Cardiac muscle cell (in vitro differentiated cells and primary cell): ENCODE data around the gene CALHM2. TPM values are rescaled to one million over a fixed set of nuclear protein-coding genes. Genes with fewer than 3 reads are reported as not detected.

ENCODE experiments used
- DNase-seq, 2 donors: peaks; one replicate each; pipeline versions ENCODE4 v3.0.0 to v3.0.0-alpha.2; 2010 to 2017; ENCODE audit warnings: low read depth in 1 of 2, low spot score in 1 of 2
- H3K27ac ChIP-seq: fragments of 200-600 bp; sonication (generic); 2 replicates; pipeline ENCODE4 v1.5.1; 2016
- H3K27me3 ChIP-seq: fragments of 200-600 bp; sonication (generic); 2 replicates; pipeline ENCODE4 v1.6.0; 2016; ENCODE audit warnings: control low read depth
- H3K36me3 ChIP-seq: fragments of 200-600 bp; sonication (generic); 2 replicates; pipeline ENCODE4 v1.5.1; 2016; ENCODE audit warnings: control low read depth
- H3K4me1 ChIP-seq: fragments of 200-600 bp; sonication (generic); 2 replicates; pipeline ENCODE4 v1.8.1; 2017; ENCODE audit warnings: low read depth, mild to moderate bottlenecking, mixed run types
- H3K4me3 ChIP-seq: fragments of 200-600 bp; sonication (generic); 2 replicates; pipeline ENCODE4 v1.5.1; 2016; ENCODE audit warnings: mild to moderate bottlenecking
- H3K9me3 ChIP-seq: fragments of 200-600 bp; sonication (generic); 2 replicates; pipeline ENCODE4 v1.5.1; 2017; ENCODE audit warnings: low read depth, mild to moderate bottlenecking, control low read depth
- polyA plus RNA-seq: library from polyadenylated mRNA; unstranded; fragments of >200 nt; fragmentation: Nextera tagmentation; extraction: Ambion mirVana; gene quantifications from 2 replicates; pipeline ENCODE4 v1.2.1, GENCODE V29; 2016
- total RNA-seq: library from RNA; depleted of rRNA; stranded (reverse); fragments of >200 nt; gene quantifications from 2 replicates; pipeline ENCODE4 v1.2.3, GENCODE V29; 2016
- TF ChIP-seq, protein P1 (sequence below): IDR thresholded peaks from 2 replicates; pipeline ENCODE4 v1.5.1; 2012; ENCODE audit warnings: low read depth, mild to moderate bottlenecking, low read length

The CALHM2 gene
- total and polyA plus RNA-seq, 2 experiments from 2014 or later: 1.1 to 3.7 TPM

DNA sequence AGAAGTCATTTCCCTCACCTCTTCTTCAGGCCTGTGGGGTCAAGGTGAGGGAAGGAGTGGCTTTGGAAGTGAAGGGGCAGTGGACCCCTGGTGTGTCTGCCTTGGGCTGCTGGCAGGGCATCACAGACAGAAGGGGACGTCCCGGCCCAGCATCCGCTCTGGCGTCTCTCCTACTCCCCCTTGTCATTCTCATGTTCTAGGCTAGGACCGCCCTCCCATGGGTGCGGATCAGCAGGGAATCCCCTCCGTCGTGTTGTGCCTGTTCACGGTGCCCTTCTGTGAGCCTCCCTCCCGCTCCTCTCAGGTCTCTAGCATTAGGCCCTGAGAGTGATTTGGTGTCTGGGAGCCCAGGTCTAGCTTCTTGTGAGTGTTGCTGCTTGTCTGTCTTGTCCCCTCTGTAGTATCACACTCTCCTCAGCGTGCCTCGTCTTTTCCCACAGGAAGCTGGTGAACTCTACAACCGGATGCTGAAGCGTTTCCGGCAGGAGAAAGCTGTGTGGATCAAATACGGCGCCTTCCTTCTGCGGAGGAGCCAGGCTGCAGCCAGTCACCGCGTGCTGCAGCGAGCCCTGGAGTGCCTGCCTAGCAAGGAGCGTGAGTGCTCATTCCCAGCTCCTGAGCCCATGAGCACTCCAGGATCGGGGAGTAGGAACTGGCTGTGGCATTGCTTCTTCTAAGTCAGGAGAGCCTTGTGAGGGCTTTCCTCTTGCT lies 8.5 kb downstream of the CALHM2 start:
- H3K9me3 ChIP-seq: no peaks in the 10 kb centered on the region
- no peak overlapping the region for H3K4me3 ChIP-seq
- H3K4me1 ChIP-seq: no peaks in the 10 kb centered on the region
- peaks cover 50% of the 10 kb centered on the region for H3K36me3 ChIP-seq
- no peak overlapping the region for H3K27ac ChIP-seq
- TF ChIP-seq, protein P1, sequence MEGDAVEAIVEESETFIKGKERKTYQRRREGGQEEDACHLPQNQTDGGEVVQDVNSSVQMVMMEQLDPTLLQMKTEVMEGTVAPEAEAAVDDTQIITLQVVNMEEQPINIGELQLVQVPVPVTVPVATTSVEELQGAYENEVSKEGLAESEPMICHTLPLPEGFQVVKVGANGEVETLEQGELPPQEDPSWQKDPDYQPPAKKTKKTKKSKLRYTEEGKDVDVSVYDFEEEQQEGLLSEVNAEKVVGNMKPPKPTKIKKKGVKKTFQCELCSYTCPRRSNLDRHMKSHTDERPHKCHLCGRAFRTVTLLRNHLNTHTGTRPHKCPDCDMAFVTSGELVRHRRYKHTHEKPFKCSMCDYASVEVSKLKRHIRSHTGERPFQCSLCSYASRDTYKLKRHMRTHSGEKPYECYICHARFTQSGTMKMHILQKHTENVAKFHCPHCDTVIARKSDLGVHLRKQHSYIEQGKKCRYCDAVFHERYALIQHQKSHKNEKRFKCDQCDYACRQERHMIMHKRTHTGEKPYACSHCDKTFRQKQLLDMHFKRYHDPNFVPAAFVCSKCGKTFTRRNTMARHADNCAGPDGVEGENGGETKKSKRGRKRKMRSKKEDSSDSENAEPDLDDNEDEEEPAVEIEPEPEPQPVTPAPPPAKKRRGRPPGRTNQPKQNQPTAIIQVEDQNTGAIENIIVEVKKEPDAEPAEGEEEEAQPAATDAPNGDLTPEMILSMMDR: no peak
- H3K27me3 ChIP-seq: no peaks in the 10 kb centered on the region
- no peak for DNase-seq

DNA sequence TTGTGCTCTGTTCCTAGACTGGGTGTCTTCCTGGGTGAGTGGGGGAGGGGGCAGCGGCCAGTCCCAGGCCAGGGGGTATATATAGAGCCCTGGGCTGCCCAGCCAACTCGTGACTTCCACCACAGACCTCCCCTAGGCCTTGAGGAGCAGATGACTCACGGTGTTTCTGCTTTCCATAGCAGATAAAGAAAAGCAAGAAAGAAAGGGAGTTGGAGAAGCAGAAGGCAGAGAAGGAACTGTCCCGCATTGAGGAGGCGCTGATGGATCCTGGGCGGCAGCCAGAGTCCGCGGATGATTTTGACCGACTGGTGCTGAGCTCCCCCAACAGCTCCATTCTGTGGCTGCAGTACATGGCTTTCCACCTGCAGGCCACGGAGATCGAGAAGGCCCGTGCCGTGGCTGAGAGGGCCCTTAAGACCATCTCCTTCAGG lies 10.1 kb downstream of the CALHM2 start:
- H3K4me3 ChIP-seq: no peak overlapping the region
- H3K27ac ChIP-seq: no peak overlapping the region
- H3K36me3 ChIP-seq: peaks cover 57% of the 10 kb centered on the region
- no peaks in the 10 kb centered on the region for H3K9me3 ChIP-seq
- peak in 1 of 2 donors; percentile 94 for DNase-seq
- no peaks in the 10 kb centered on the region for H3K27me3 ChIP-seq
- no peaks in the 10 kb centered on the region for H3K4me1 ChIP-seq
- TF ChIP-seq, protein P1: no peak

DNA sequence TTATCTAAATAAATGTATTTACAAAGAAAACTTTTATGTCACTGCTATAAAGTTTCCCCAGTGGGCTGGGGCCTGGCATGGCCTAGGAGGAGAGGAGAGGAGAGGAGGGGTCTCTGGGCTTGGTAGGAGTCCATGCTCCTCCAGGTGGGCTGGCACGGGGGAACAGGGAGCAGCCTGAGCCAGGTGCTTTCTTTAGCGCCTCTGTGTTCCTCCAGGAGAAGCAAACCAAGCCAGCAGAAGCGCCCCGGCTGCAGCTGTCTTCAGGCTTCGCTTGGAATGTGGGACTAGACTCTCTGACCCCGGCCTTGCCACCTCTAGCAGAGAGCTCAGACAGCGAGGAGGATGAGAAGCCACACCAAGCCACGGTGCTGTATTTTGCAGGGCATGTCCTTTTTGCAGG lies 10.6 kb downstream of the CALHM2 start:
- no peaks in the 10 kb centered on the region for H3K4me1 ChIP-seq
- TF ChIP-seq, protein P1: no peak
- H3K4me3 ChIP-seq: no peak overlapping the region
- no peaks in the 10 kb centered on the region for H3K9me3 ChIP-seq
- no peaks in the 10 kb centered on the region for H3K27me3 ChIP-seq
- no peak overlapping the region for H3K27ac ChIP-seq
- H3K36me3 ChIP-seq: peaks cover 60% of the 10 kb centered on the region
- DNase-seq: no peak

DNA sequence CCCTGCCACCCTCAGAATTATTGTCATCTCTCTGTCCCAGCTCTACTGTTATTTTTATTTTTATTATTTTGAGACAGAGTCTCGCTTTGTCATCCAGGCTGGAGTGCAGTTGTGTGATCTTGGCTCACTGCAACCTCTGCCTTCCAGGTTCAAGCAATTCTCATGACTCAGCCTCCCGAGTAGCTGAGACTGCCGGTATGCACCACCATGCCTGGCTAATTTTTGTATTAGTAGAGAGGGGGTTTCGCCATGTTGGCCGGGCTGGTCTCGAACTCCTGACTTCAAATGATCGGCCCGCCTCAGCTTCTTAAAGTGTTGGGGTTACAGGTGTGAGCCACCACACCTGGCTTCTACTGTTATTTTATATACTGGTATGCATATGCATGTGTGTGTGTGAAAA lies 11.0 kb downstream of the CALHM2 start:
- no peaks in the 10 kb centered on the region for H3K27me3 ChIP-seq
- no peak overlapping the region for H3K27ac ChIP-seq
- peaks cover 63% of the 10 kb centered on the region for H3K36me3 ChIP-seq
- H3K4me1 ChIP-seq: no peaks in the 10 kb centered on the region
- H3K4me3 ChIP-seq: no peak overlapping the region
- H3K9me3 ChIP-seq: no peaks in the 10 kb centered on the region
- DNase-seq: no peak
- TF ChIP-seq, protein P1: no peak

DNA sequence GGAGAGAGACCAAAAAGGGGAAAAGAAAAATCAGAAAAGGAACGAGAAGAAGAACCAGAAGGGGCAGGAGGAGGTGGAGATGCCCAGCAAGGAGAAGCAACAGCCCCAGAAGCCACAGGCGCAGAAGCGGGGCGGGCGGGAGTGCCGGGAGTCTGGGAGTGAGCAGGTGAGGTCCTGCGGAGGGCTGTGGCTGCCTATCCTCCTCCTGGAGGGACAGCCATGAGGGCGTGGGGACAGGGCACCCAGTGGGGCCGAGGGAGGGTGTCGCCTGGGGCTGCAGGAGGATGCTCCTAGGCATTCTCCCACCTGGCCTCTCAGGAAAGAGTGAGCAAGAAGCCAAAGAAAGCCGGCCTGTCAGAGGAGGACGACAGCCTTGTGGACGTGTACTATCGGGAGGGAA lies 11.8 kb downstream of the CALHM2 start:
- Histone ChIP-seq H3K4me1 (no peaks in the 10 kb centered on the region), H3K4me3 (no peak overlapping the region), H3K9me3 (no peaks in the 10 kb centered on the region), H3K27ac (no peak overlapping the region), H3K36me3 (peaks cover 64% of the 10 kb centered on the region), H3K27me3 (no peaks in the 10 kb centered on the region)
- no peak for DNase-seq
- TF ChIP-seq, protein P1: no peak
